Right atrium auricular region (tissue), 2 donors: ENCODE results near the gene KRTAP9-3. TPM values are rescaled to one million over a fixed set of nuclear protein-coding genes. Genes with fewer than 3 reads are reported as not detected.
"Not testable (repeated sequence)": the region's sequence is repeated elsewhere in the genome, so short reads cannot be mapped to it uniquely, and the experiment has no call there.

ENCODE experiments used
- DNase-seq: peaks from one replicate; pipeline ENCODE4 v3.0.0-alpha.2; 2019; ENCODE audit warnings: low spot score
- H3K27ac ChIP-seq, 2 donors: fragments of 200-600 bp; sonication (generic); 1 replicate in 1 of 2; 2 replicates in 1 of 2; pipeline ENCODE4 v1.5.1; 2016 to 2019
- H3K27me3 ChIP-seq, 2 donors: fragments of 200-600 bp; sonication (generic); one replicate each; pipeline versions ENCODE4 v1.5.1 to v1.6.0; 2017 to 2019
- H3K36me3 ChIP-seq: fragments of 200-600 bp; sonication (generic); one replicate; pipeline ENCODE4 v1.5.1; 2016
- H3K4me1 ChIP-seq, 2 donors: fragments of 200-600 bp; sonication (generic); one replicate each; pipeline versions ENCODE4 v1.5.1 to v1.6.0; 2017 to 2019
- H3K4me3 ChIP-seq, 2 donors: fragments of 200-600 bp; sonication (generic); 1 replicate in 1 of 2; 2 replicates in 1 of 2; pipeline ENCODE4 v1.5.1; 2017 to 2019; ENCODE audit warnings: mild to moderate bottlenecking in 1 of 2, moderate library complexity in 1 of 2
- H3K9me3 ChIP-seq, 2 donors: fragments of 200-600 bp; sonication (generic); one replicate each; pipeline ENCODE4 v1.5.1; 2019
- total RNA-seq, 2 donors: library from RNA; depleted of rRNA; stranded (reverse); fragments of >200 nt; gene quantifications; one replicate each; pipeline ENCODE4 v1.1.0, GENCODE V29; 2016
- TF ChIP-seq, protein P1 (sequence below), 2 donors: fragments of 200-600 bp; sonication (generic); IDR thresholded peaks; one replicate each; pipeline ENCODE4 v1.5.1; 2019; ENCODE audit warnings: antibody characterized with exemption in 2 of 2

KRTAP9-3 gene
- total RNA-seq, 2 donors from 2014 or later: not detected

DNA sequence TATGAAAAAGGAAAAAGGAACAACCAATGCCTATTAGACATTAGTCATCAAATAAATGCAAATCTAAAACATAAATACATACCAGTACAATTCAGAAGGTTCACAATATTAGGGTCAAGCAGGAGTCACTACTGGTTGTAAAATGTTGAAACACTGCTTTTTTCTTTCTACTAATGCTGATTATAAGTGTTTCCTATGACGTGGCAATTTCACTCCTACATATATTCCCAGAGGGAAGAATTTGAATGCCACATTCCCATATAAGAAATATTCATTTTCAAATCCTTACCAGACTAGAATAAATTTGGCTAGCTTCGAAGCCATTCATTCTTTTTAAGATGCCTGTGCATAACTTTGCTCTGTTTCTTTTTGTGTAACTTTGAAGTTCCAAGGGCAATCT is 8.4 kb upstream of the KRTAP9-3 start:
- no peak overlapping the region for H3K4me3 ChIP-seq
- no peaks in the 10 kb centered on the region for H3K9me3 ChIP-seq
- no peaks in the 10 kb centered on the region for H3K36me3 ChIP-seq
- H3K4me1 ChIP-seq: no peaks in the 10 kb centered on the region
- TF ChIP-seq, protein P1, sequence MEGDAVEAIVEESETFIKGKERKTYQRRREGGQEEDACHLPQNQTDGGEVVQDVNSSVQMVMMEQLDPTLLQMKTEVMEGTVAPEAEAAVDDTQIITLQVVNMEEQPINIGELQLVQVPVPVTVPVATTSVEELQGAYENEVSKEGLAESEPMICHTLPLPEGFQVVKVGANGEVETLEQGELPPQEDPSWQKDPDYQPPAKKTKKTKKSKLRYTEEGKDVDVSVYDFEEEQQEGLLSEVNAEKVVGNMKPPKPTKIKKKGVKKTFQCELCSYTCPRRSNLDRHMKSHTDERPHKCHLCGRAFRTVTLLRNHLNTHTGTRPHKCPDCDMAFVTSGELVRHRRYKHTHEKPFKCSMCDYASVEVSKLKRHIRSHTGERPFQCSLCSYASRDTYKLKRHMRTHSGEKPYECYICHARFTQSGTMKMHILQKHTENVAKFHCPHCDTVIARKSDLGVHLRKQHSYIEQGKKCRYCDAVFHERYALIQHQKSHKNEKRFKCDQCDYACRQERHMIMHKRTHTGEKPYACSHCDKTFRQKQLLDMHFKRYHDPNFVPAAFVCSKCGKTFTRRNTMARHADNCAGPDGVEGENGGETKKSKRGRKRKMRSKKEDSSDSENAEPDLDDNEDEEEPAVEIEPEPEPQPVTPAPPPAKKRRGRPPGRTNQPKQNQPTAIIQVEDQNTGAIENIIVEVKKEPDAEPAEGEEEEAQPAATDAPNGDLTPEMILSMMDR (IDR thresholded peaks at IDR 0.05): no peak
- no peaks in the 10 kb centered on the region for H3K27me3 ChIP-seq
- no peak for DNase-seq
- no peak overlapping the region for H3K27ac ChIP-seq

DNA sequence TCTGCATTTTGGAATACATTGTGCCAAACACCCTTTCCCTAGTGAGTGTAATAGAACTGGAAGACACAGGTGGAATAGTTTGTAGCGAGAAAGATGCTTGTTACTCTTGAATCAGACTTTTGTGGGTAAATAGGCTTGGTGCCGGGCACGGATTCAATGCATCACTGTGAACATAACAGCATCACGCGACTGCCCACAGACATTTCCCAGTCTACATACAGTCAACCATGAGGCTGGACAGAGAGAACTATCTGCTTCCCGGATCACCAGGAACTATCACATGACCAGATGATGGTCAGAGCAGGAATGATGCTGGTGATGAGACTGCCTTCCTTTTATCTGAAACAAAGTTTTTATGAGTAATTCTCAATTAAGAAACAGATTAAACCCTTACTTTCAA is 6.2 kb upstream of the KRTAP9-3 start:
- no peaks in the 10 kb centered on the region for H3K4me1 ChIP-seq
- H3K4me3 ChIP-seq: no peak overlapping the region
- TF ChIP-seq, protein P1 (IDR thresholded peaks at IDR 0.05): no peak
- no peak for DNase-seq
- H3K27me3 ChIP-seq: no peaks in the 10 kb centered on the region
- no peaks in the 10 kb centered on the region for H3K36me3 ChIP-seq
- H3K27ac ChIP-seq: no peak overlapping the region
- no peaks in the 10 kb centered on the region for H3K9me3 ChIP-seq

DNA sequence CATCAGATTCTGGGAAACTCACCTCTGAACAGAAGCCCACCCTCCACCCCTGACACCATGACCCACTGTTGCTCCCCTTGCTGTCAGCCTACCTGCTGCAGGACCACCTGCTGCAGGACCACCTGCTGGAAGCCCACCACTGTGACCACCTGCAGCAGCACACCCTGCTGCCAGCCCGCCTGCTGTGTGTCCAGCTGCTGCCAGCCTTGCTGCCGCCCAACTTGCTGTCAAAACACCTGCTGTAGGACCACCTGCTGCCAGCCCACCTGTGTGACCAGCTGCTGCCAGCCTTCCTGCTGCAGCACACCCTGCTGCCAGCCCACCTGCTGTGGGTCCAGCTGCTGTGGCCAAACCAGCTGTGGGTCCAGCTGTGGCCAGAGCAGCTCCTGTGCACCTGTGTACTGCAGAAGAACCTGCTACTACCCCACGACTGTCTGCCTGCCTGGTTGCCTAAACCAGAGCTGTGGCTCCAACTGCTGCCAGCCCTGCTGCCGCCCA is 5.6 kb upstream of the KRTAP9-3 start, which contains the start of gene KRTAP9-2:
Gene KRTAP9-2, plus strand, starts transcription at position 51 of the 498 bp plus-strand sequence. Its CDS starts 7 bp downstream, at position 58.
- H3K27me3 ChIP-seq, H3K4me1 ChIP-seq, DNase-seq, H3K27ac ChIP-seq, H3K9me3 ChIP-seq, H3K36me3 ChIP-seq, H3K4me3 ChIP-seq: not testable (repeated sequence)

DNA sequence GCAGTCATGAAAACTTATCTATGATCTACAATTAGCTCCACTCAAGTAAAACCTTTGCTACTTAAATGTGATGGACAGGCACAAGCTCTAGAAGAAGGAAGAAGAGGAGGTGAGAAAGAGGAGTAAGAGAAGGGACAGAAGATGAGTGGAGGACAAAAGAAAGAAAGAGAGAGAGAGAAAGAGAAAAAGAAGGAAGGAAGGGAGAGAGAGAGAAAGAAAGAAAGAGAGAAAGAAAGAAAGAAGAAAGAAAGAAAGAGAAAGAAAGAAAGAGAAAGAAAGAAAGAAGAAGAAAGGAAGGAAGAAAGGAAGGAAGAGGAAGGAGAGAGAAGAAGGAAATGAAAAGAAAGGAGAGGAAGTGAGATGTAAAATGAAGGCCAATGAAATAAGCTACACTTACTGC is 2.2 kb upstream of the KRTAP9-3 start:
- DNase-seq: no peak
- H3K27me3 ChIP-seq: no peaks in the 10 kb centered on the region
- H3K4me3 ChIP-seq: no peak overlapping the region
- TF ChIP-seq, protein P1 (IDR thresholded peaks at IDR 0.05): no peak
- H3K36me3 ChIP-seq: no peaks in the 10 kb centered on the region
- H3K9me3 ChIP-seq: no peaks in the 10 kb centered on the region
- no peak overlapping the region for H3K27ac ChIP-seq
- H3K4me1 ChIP-seq: no peaks in the 10 kb centered on the region

DNA sequence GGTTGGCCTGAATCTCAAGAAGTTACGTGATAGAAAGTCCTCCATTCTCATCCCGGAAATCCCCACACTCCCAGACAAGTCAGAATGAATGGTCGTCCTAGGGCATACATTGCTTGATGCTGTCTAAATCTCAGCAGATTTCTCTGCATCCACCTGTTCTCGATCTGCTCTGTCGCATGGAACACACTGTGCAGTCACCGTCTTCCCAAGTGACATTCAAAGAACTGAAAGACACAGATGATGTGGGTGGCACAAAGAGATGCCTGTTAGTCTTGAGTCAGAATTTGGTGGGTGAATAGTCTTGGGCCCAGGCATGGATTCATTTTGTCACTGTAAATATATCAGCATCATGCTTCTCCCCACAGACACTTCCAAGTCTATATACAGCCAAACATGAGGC is 518 bp upstream of the KRTAP9-3 start:
- Histone ChIP-seq H3K4me1 (no peaks in the 10 kb centered on the region), H3K27ac (no peak overlapping the region), H3K36me3 (no peaks in the 10 kb centered on the region), H3K27me3 (no peaks in the 10 kb centered on the region), H3K4me3 (no peak overlapping the region), H3K9me3 (no peaks in the 10 kb centered on the region)
- TF ChIP-seq, protein P1 (IDR thresholded peaks at IDR 0.05): no peak
- no peak for DNase-seq

DNA sequence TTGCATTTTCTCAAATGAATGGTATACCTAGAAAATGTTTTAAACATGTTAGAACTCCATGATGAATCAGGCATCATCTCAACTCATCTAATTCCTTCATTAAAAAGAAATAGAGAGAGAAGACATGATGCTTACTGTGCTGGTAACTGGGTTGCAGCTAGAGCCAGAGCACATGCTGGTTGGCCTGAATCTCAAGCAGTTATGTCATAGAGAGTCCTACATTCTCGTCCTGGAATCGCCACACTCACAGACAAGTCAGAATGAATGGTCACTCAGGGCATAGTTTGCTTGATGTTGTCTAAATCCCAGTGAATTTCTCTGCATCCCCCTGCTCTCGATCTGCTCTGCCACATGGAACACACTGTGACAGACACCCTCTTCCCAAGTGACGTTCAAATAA is 4.9 kb downstream of the KRTAP9-3 start:
- H3K27me3 ChIP-seq, H3K9me3 ChIP-seq, H3K4me1 ChIP-seq, H3K36me3 ChIP-seq, DNase-seq, H3K27ac ChIP-seq, H3K4me3 ChIP-seq: not testable (repeated sequence)

DNA sequence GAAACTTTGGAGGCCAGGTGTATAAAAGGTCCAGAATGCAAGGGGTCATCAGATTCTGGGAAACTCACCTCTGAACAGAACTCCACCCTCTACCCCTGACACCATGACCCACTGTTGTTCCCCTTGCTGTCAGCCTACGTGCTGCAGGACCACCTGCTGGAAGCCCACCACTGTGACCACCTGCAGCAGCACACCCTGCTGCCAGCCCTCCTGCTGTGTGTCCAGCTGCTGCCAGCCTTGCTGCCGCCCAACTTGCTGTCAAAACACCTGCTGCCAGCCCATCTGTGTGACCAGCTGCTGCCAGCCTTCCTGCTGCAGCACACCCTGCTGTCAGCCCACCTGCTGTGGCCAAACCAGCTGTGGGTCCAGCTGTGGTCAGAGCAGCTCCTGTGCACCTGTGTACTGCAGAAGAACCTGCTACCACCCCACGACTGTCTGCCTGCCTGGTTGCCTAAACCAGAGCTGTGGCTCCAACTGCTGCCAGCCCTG is 5.7 kb downstream of the KRTAP9-3 start, which contains the start of gene KRTAP9-8:
Gene KRTAP9-8, plus strand, starts transcription at position 51 of the 489 bp plus-strand sequence. Its CDS starts 53 bp downstream, at position 104.
- H3K27ac ChIP-seq, H3K27me3 ChIP-seq, H3K9me3 ChIP-seq, H3K4me1 ChIP-seq, H3K4me3 ChIP-seq, DNase-seq, H3K36me3 ChIP-seq: not testable (repeated sequence)

DNA sequence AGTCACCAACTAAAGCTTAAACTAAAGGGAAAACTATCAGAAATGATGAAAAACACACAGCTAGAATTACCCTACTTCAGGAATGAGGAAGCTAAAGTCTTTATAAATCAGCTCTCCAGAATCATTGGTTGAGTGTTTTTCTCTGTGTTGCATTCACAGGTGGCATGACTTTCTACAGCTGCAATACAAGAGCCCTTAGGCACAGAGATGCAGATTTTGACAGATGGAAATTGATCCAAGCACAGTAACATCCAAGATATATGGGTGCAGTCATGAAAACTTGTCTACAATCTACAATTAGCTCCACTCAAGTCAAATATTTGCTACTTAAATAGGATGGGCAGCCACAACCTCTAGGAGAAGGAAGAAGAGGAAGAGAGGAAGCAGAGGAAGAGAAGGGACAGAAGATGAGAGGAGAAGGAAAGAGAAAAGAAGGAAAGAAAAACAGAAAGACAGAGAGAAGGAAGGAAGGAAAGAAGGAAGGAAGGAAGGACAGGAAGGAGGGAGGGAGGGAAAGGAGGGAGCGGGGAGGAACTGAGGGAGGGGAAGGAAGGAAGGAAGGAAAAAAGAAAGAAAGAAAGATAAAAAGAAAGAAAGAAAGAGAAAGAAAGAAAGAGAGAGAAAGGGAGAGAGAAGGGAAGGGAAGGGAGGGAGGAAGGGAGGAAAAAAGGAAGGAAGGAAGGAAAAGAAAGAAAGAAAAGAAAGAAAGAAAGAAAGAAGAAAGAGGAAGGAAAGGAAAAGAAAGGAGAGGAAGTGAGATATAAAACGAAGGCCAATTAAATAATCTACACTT is 14.9 kb downstream of the KRTAP9-3 start:
- not testable (repeated sequence) for H3K4me1 ChIP-seq, H3K27me3 ChIP-seq, DNase-seq, H3K9me3 ChIP-seq, H3K27ac ChIP-seq, H3K36me3 ChIP-seq, H3K4me3 ChIP-seq

DNA sequence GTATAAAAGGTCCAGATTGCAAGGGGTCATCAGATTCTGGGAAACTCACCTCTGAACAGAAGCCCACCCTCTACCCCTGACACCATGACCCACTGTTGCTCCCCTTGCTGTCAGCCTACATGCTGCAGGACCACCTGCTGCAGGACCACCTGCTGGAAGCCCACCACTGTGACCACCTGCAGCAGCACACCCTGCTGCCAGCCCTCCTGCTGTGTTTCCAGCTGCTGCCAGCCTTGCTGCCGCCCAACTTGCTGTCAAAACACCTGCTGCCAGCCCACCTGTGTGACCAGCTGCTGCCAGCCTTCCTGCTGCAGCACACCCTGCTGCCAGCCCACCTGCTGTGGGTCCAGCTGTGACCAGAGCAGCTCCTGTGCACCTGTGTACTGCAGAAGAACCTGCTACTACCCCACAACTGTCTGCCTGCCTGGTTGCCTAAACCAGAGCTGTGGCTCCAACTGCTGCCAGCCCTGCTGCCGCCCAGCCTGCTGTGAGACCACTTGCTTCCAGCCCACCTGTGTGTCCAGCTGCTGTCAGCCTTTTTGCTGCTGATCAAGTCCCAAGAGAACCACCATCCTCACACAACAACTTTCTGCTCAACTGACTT is 17.5 kb downstream of the KRTAP9-3 start, which contains the start of gene KRTAP9-4:
Gene KRTAP9-4, plus strand, starts transcription at position 51 of the 604 bp plus-strand sequence. Its CDS starts 34 bp downstream, at position 85.
- not testable (repeated sequence) for DNase-seq, H3K36me3 ChIP-seq, H3K4me1 ChIP-seq, H3K4me3 ChIP-seq, H3K9me3 ChIP-seq, H3K27me3 ChIP-seq, H3K27ac ChIP-seq
